Stomach smooth muscle (tissue), 2 donors: ENCODE measurements around the gene FAM8A1.

ENCODE experiments used
- H3K27ac ChIP-seq: one replicate; pipeline ENCODE4 v1.7.0; 2013; ENCODE audit warnings: mild to moderate bottlenecking, low read length, inconsistent platforms
- H3K27me3 ChIP-seq, 2 donors: one replicate each; pipeline ENCODE4 v1.7.0; 2013; ENCODE audit warnings: low read length in 2 of 2; ENCODE audit not compliant: insufficient read depth in 2 of 2, control insufficient read depth in 1 of 2
- H3K36me3 ChIP-seq, 2 donors: one replicate each; pipeline ENCODE4 v1.7.0; 2013; ENCODE audit warnings: low read length in 2 of 2; ENCODE audit not compliant: control insufficient read depth in 2 of 2, insufficient read depth in 2 of 2
- H3K4me1 ChIP-seq: one replicate; pipeline ENCODE4 v1.7.0; 2013; ENCODE audit warnings: low read length; ENCODE audit not compliant: control insufficient read depth, insufficient read depth
- H3K4me3 ChIP-seq, 2 donors: one replicate each; pipeline ENCODE4 v1.7.0; 2013; ENCODE audit warnings: low read length in 2 of 2
- H3K9ac ChIP-seq, 2 donors: one replicate each; pipeline ENCODE4 v1.7.0; 2013; ENCODE audit warnings: low read length in 2 of 2, mild to moderate bottlenecking in 1 of 2
- H3K9me3 ChIP-seq, 2 donors: one replicate each; pipeline ENCODE4 v1.7.0; 2013; ENCODE audit warnings: low read length in 2 of 2; ENCODE audit not compliant: control insufficient read depth in 2 of 2
- donor health status: healthy.
- donor health status: Pancreatic carcinoma.

The FAM8A1 gene

GRCh38 chr6:17630511-17631073, 30.5 kb downstream of the FAM8A1 start:
- Histone ChIP-seq H3K4me3 (no peak overlapping the region), H3K9ac (no peak overlapping the region), H3K4me1 (no peaks in the 10 kb centered on the region), H3K27ac (no peak overlapping the region), H3K36me3 (peaks cover 12 to 16% of the 10 kb centered on the region in 2 donors), H3K27me3 (no peaks in the 10 kb centered on the region), H3K9me3 (no peaks in the 10 kb centered on the region)

GRCh38 chr6:17632934-17633333, 32.8 kb downstream of the FAM8A1 start:
- Histone ChIP-seq H3K27ac (no peak overlapping the region), H3K4me3 (no peak overlapping the region), H3K9me3 (no peaks in the 10 kb centered on the region), H3K36me3 (peaks cover 19 to 20% of the 10 kb centered on the region in 2 donors), H3K9ac (no peak overlapping the region), H3K27me3 (no peaks in the 10 kb centered on the region), H3K4me1 (no peaks in the 10 kb centered on the region)

GRCh38 chr6:17633465-17634188, 33.5 kb downstream of the FAM8A1 start:
- no peaks in the 10 kb centered on the region for H3K9me3 ChIP-seq
- H3K27ac ChIP-seq: no peak overlapping the region
- H3K4me1 ChIP-seq: peaks cover 4% of the 10 kb centered on the region
- no peaks in the 10 kb centered on the region for H3K27me3 ChIP-seq
- H3K9ac ChIP-seq: no peak overlapping the region
- H3K36me3 ChIP-seq: peaks cover 19% of the 10 kb centered on the region in 2 donors
- no peak overlapping the region for H3K4me3 ChIP-seq

GRCh38 chr6:17635568-17635967, 35.5 kb downstream of the FAM8A1 start:
- Histone ChIP-seq H3K9me3 (no peaks in the 10 kb centered on the region), H3K4me3 (no peak overlapping the region), H3K36me3 (peaks cover 16 to 19% of the 10 kb centered on the region in 2 donors), H3K27me3 (no peaks in the 10 kb centered on the region), H3K4me1 (peaks cover 4% of the 10 kb centered on the region), H3K27ac (no peak overlapping the region), H3K9ac (no peak overlapping the region)

GRCh38 chr6:17638212-17638715, 38.2 kb downstream of the FAM8A1 start:
- Histone ChIP-seq H3K27me3 (no peaks in the 10 kb centered on the region), H3K9ac (no peak overlapping the region), H3K4me3 (no peak overlapping the region), H3K36me3 (peaks cover 14 to 20% of the 10 kb centered on the region in 2 donors), H3K9me3 (no peaks in the 10 kb centered on the region), H3K27ac (no peak overlapping the region), H3K4me1 (peaks cover 4% of the 10 kb centered on the region)

- no peaks in the 10 kb centered on the region for H3K27me3 ChIP-seq
These were observed 40.4 kb downstream of the FAM8A1 start for GRCh38 chr6:17640477-17640917.

GRCh38 chr6:17648745-17649144, 48.6 kb downstream of the FAM8A1 start:
- no peak overlapping the region for H3K4me3 ChIP-seq
- no peak overlapping the region for H3K9ac ChIP-seq
- H3K9me3 ChIP-seq: no peaks in the 10 kb centered on the region
- H3K27ac ChIP-seq: no peak overlapping the region
- no peaks in the 10 kb centered on the region for H3K4me1 ChIP-seq
- no peaks in the 10 kb centered on the region for H3K27me3 ChIP-seq
- peaks cover 16 to 19% of the 10 kb centered on the region in 2 donors for H3K36me3 ChIP-seq

More at GRCh38 chr6:17640477-17640917, 40.4 kb downstream of the FAM8A1 start:
- Histone ChIP-seq H3K36me3 (peaks cover 17 to 21% of the 10 kb centered on the region in 2 donors), H3K9me3 (no peaks in the 10 kb centered on the region), H3K27ac (no peak overlapping the region), H3K4me1 (peaks cover 4% of the 10 kb centered on the region), H3K9ac (no peak overlapping the region), H3K4me3 (no peak overlapping the region)

GRCh38 chr6:17650656-17651309, 50.7 kb downstream of the FAM8A1 start:
- peaks cover 12 to 13% of the 10 kb centered on the region in 2 donors for H3K36me3 ChIP-seq

GRCh38 chr6:17653198-17653882, 53.2 kb downstream of the FAM8A1 start:
- H3K36me3 ChIP-seq: peaks cover 4 to 9% of the 10 kb centered on the region in 2 donors
- H3K9ac ChIP-seq: no peak overlapping the region
- no peaks in the 10 kb centered on the region for H3K4me1 ChIP-seq
- no peak overlapping the region for H3K27ac ChIP-seq
- no peak overlapping the region for H3K4me3 ChIP-seq
- H3K9me3 ChIP-seq: no peaks in the 10 kb centered on the region
- no peaks in the 10 kb centered on the region for H3K27me3 ChIP-seq

More at GRCh38 chr6:17650656-17651309, 50.7 kb downstream of the FAM8A1 start:
- Histone ChIP-seq H3K4me3 (no peak overlapping the region), H3K27me3 (no peaks in the 10 kb centered on the region), H3K27ac (no peak overlapping the region), H3K4me1 (no peaks in the 10 kb centered on the region), H3K9ac (no peak overlapping the region), H3K9me3 (no peaks in the 10 kb centered on the region)

- Histone ChIP-seq H3K36me3 (peaks cover 11 to 19% of the 10 kb centered on the region in 2 donors), H3K4me3 (no peak overlapping the region), H3K9ac (no peak overlapping the region), H3K27me3 (no peaks in the 10 kb centered on the region), H3K4me1 (no peaks in the 10 kb centered on the region), H3K27ac (no peak overlapping the region), H3K9me3 (no peaks in the 10 kb centered on the region)
These were observed 56.0 kb downstream of the FAM8A1 start for GRCh38 chr6:17656092-17656491.
